ENCODE results near the gene RFC2.

The RFC2 gene

GRCh38 chr7:74187915-74188675 lies 66.1 kb downstream of the RFC2 start:
- no peak for TF ChIP-seq POLR2A (IDR thresholded peaks at IDR 0.05; ENCODE audit: low read length)
- TF ChIP-seq GATA1 (IDR thresholded peaks at IDR 0.05; ENCODE audit: low read depth, low read length): no peak
- no peak for DNase-seq

GRCh38 chr7:74185636-74186035 lies 68.6 kb downstream of the RFC2 start:
- TF ChIP-seq POLR2A (IDR thresholded peaks at IDR 0.05; ENCODE audit: low read length) (no peak), GATA1 (IDR thresholded peaks at IDR 0.05; ENCODE audit: low read depth, low read length) (no peak)
- DNase-seq: no peak

- no peak for TF ChIP-seq POLR2A (IDR thresholded peaks at IDR 0.05; ENCODE audit: low read length)
- TF ChIP-seq GATA1 (IDR thresholded peaks at IDR 0.05; ENCODE audit: low read depth, low read length): no peak
- no peak for DNase-seq
Observed at GRCh38 chr7:74185016-74185415, 69.2 kb downstream of the RFC2 start.

GRCh38 chr7:74183653-74184450 lies 70.3 kb downstream of the RFC2 start:
- peak; percentile 27 to 56 for DNase-seq
- TF ChIP-seq POLR2A (IDR thresholded peaks at IDR 0.05; ENCODE audit: low read length) (no peak), GATA1 (IDR thresholded peaks at IDR 0.05; ENCODE audit: low read depth, low read length) (no peak)

GRCh38 chr7:74183142-74183541 lies 71.1 kb downstream of the RFC2 start:
- TF ChIP-seq POLR2A (IDR thresholded peaks at IDR 0.05; ENCODE audit: low read length) (no peak), GATA1 (IDR thresholded peaks at IDR 0.05; ENCODE audit: low read depth, low read length) (no peak)
- no peak for DNase-seq

- no peak for DNase-seq
- no peak for TF ChIP-seq GATA1 (IDR thresholded peaks at IDR 0.05; ENCODE audit: low read depth, low read length)
- TF ChIP-seq POLR2A (IDR thresholded peaks at IDR 0.05; ENCODE audit: low read length): no peak
Observed at GRCh38 chr7:74182453-74183090, 71.6 kb downstream of the RFC2 start.

- TF ChIP-seq POLR2A (IDR thresholded peaks at IDR 0.05; ENCODE audit: low read length) (no peak), GATA1 (IDR thresholded peaks at IDR 0.05; ENCODE audit: low read depth, low read length) (no peak)
- DNase-seq: no peak
Observed at GRCh38 chr7:74181821-74182220, 72.4 kb downstream of the RFC2 start.

Data from erythroblast (primary cell).